T-helper 17 cell (primary cell): ENCODE measurements around the gene RTEL1. TPM values are rescaled to one million over a fixed set of nuclear protein-coding genes. Genes with fewer than 3 reads are reported as not detected.
A peak's percentile ranks its signal among the peaks of the same experiment; 100 is the strongest.

Source experiments
- ATAC-seq: fragments of 150-1000 bp; cut with Tn5 transposase; 2 replicates; pipeline ENCODE4 v1.10.0; 2021; ENCODE audit warnings: mild to moderate bottlenecking, moderate library complexity
- DNase-seq, 3 donors: peaks; one replicate each; pipeline versions ENCODE4 v3.0.0 to v3.0.0-alpha.2; 2020 to 2021
- H3K9me3 ChIP-seq: one replicate; pipeline ENCODE4 v1.7.0; 2013; ENCODE audit warnings: low read length, mild to moderate bottlenecking; ENCODE audit not compliant: control insufficient read depth, poor library complexity, severe bottlenecking
- H3K27ac Mint-ChIP-seq: one replicate; pipeline ENCODE4 v1.8.0; 2022; ENCODE audit warnings: mild to moderate bottlenecking, moderate library complexity, mixed read lengths
- H3K27me3 Mint-ChIP-seq: one replicate; pipeline ENCODE4 v1.8.0; 2022; ENCODE audit warnings: mixed read lengths
- H3K36me3 Mint-ChIP-seq: one replicate; pipeline ENCODE4 v1.8.0; 2022; ENCODE audit warnings: low read depth, mixed read lengths
- H3K4me1 Mint-ChIP-seq: one replicate; pipeline ENCODE4 v1.8.0; 2022; ENCODE audit warnings: mild to moderate bottlenecking, mixed read lengths
- H3K4me3 Mint-ChIP-seq: one replicate; pipeline ENCODE4 v1.8.0; 2022; ENCODE audit warnings: mild to moderate bottlenecking, moderate library complexity, mixed read lengths
- total RNA-seq, 4 donors: library from RNA in 2 of 4; stranded (reverse) in 2 of 4; gene quantifications; one replicate each; pipeline ENCODE4 v1.2.3 and lab custom pipeline; 2022 to 2026

The RTEL1 gene
- total RNA-seq, 2 donors from 2014 or later: 30.7 to 35.0 TPM

- H3K9me3 ChIP-seq: no peaks in the 10 kb centered on the region
- Mint-ChIP-seq H3K27ac (no peak overlapping the region), H3K36me3 (no peaks in the 10 kb centered on the region), H3K27me3 (no peaks in the 10 kb centered on the region), H3K4me1 (peaks cover 4% of the 10 kb centered on the region), H3K4me3 (peak overlapping the region; percentile 74)
- ATAC-seq (no peak), DNase-seq (no peak)
Measured at GRCh38 chr20:63741354-63741675, 83.2 kb downstream of the RTEL1 start.

GRCh38 chr20:63741676-63742380, 83.7 kb downstream of the RTEL1 start:
- Mint-ChIP-seq H3K4me1 (peaks cover 2% of the 10 kb centered on the region), H3K36me3 (no peaks in the 10 kb centered on the region), H3K27me3 (no peaks in the 10 kb centered on the region), H3K27ac (no peak overlapping the region), H3K4me3 (peak overlapping the region; percentile 74)
- H3K9me3 ChIP-seq: no peaks in the 10 kb centered on the region
- ATAC-seq: no peak
- no peak for DNase-seq

GRCh38 chr20:63742381-63743024, 84.4 kb downstream of the RTEL1 start:
- DNase-seq (no peak), ATAC-seq (no peak)
- H3K27me3 Mint-ChIP-seq: no peaks in the 10 kb centered on the region
- H3K4me1 Mint-ChIP-seq: peaks cover 2% of the 10 kb centered on the region
- no peaks in the 10 kb centered on the region for H3K9me3 ChIP-seq
- H3K27ac Mint-ChIP-seq: no peak overlapping the region
- H3K36me3 Mint-ChIP-seq: no peaks in the 10 kb centered on the region
- no peak overlapping the region for H3K4me3 Mint-ChIP-seq

GRCh38 chr20:63743210-63743970, 85.3 kb downstream of the RTEL1 start:
- Mint-ChIP-seq H3K27ac (no peak overlapping the region), H3K27me3 (no peaks in the 10 kb centered on the region), H3K4me3 (no peak overlapping the region), H3K4me1 (peaks cover 2% of the 10 kb centered on the region), H3K36me3 (no peaks in the 10 kb centered on the region)
- no peaks in the 10 kb centered on the region for H3K9me3 ChIP-seq
- no peak for DNase-seq
- no peak for ATAC-seq

- H3K27me3 Mint-ChIP-seq: no peaks in the 10 kb centered on the region
- DNase-seq: no peak
- no peaks in the 10 kb centered on the region for H3K9me3 ChIP-seq
- H3K27ac Mint-ChIP-seq: no peak overlapping the region
- H3K4me1 Mint-ChIP-seq: peaks cover 2% of the 10 kb centered on the region
- no peaks in the 10 kb centered on the region for H3K36me3 Mint-ChIP-seq
- H3K4me3 Mint-ChIP-seq: no peak overlapping the region
- no peak for ATAC-seq
Measured at GRCh38 chr20:63744158-63744557, 86.0 kb downstream of the RTEL1 start.

GRCh38 chr20:63744574-63745423, 86.7 kb downstream of the RTEL1 start:
- Mint-ChIP-seq H3K36me3 (no peaks in the 10 kb centered on the region), H3K27me3 (no peaks in the 10 kb centered on the region), H3K27ac (no peak overlapping the region), H3K4me3 (no peak overlapping the region), H3K4me1 (peaks cover 6% of the 10 kb centered on the region)
- H3K9me3 ChIP-seq: no peaks in the 10 kb centered on the region
- ATAC-seq: no peak
- DNase-seq: no peak

GRCh38 chr20:63745424-63745805, 87.3 kb downstream of the RTEL1 start:
- ATAC-seq (no peak), DNase-seq (no peak)
- H3K9me3 ChIP-seq: no peaks in the 10 kb centered on the region
- Mint-ChIP-seq H3K27ac (no peak overlapping the region), H3K4me1 (peaks cover 6% of the 10 kb centered on the region), H3K4me3 (no peak overlapping the region), H3K27me3 (no peaks in the 10 kb centered on the region), H3K36me3 (no peaks in the 10 kb centered on the region)

Other genes with a start within 250 kb of the RTEL1 start
- not detected for gene KCNQ2, start 185.7 kb upstream of the RTEL1 start, total RNA-seq
- gene EEF1A2, start 159.2 kb upstream of the RTEL1 start, total RNA-seq: under 1 TPM; 0.47 to 0.99 TPM
- 100 to 1,000 TPM; 149 to 271 TPM for gene PPDPF, start 137.5 kb upstream of the RTEL1 start, total RNA-seq
- under 1 TPM; 0.50 to 0.80 TPM for gene PTK6, start 120.9 kb upstream of the RTEL1 start, total RNA-seq
- not detected for gene SRMS, start 110.6 kb upstream of the RTEL1 start, total RNA-seq
- under 1 TPM; 0.44 to 0.99 TPM for gene FNDC11, start 104.2 kb upstream of the RTEL1 start, total RNA-seq
- gene HELZ2, start 84.1 kb upstream of the RTEL1 start, total RNA-seq: 10 to 100 TPM; 48.0 to 54.8 TPM
- 10 to 100 TPM; 17.3 to 21.0 TPM for gene GMEB2, start 31.2 kb upstream of the RTEL1 start, total RNA-seq
- 10 to 100 TPM; 51.0 to 67.4 TPM for gene STMN3, start 4.9 kb upstream of the RTEL1 start, total RNA-seq
- gene TNFRSF6B, start 38.3 kb downstream of the RTEL1 start, total RNA-seq: not detected
- 10 to 100 TPM; 44.0 to 53.2 TPM for gene ARFRP1, start 49.7 kb downstream of the RTEL1 start, total RNA-seq
- 10 to 100 TPM; 35.0 to 39.8 TPM for gene ZGPAT, start 49.7 kb downstream of the RTEL1 start, total RNA-seq
- gene LIME1, start 78.4 kb downstream of the RTEL1 start, total RNA-seq: 100 to 1,000 TPM; 156 to 179 TPM
- 100 to 1,000 TPM in 1 of 2 donors, 10 to 100 TPM in 1; 98.1 to 103 TPM for gene SLC2A4RG, start 81.5 kb downstream of the RTEL1 start, total RNA-seq
- gene ZBTB46, start 173.0 kb downstream of the RTEL1 start, total RNA-seq: under 1 TPM; 0.21 to 0.72 TPM
- not detected for gene ABHD16B, start 203.2 kb downstream of the RTEL1 start, total RNA-seq
- 10 to 100 TPM; 26.9 to 29.9 TPM for gene TPD52L2, start 207.0 kb downstream of the RTEL1 start, total RNA-seq
- 10 to 100 TPM; 35.7 to 39.0 TPM for gene DNAJC5, start 236.8 kb downstream of the RTEL1 start, total RNA-seq